IPS-18c (cell line): ENCODE data around the gene MECR.

Experiments used
- H3K4me3 ChIP-seq: 2 replicates; pipeline ENCODE4 v1.7.0; 2013; ENCODE audit warnings: low read depth, mild to moderate bottlenecking, low read length, moderate library complexity; ENCODE audit not compliant: insufficient read depth
- H3K9me3 ChIP-seq: one replicate; pipeline ENCODE4 v1.6.1; 2013; ENCODE audit warnings: mild to moderate bottlenecking, low read length, moderate library complexity; ENCODE audit not compliant: control insufficient read depth, insufficient read depth

Gene MECR

GRCh38 chr1:29230553-29231378 lies at the start of gene MECR:
TSS of gene MECR (minus strand) at chr1:29230934. CDS start at chr1:29230906, 28 bp downstream.
- H3K9me3 ChIP-seq = no peaks in the 10 kb centered on the region
- peak within 1 kb of the TSS; percentile 90 for H3K4me3 ChIP-seq

GRCh38 chr1:29279951-29280391 lies 49.2 kb upstream of the MECR start:
- Histone ChIP-seq H3K9me3 (no peaks in the 10 kb centered on the region), H3K4me3 (no peak overlapping the region)

- Histone ChIP-seq H3K4me3 (no peak overlapping the region), H3K9me3 (no peaks in the 10 kb centered on the region)
Observed at GRCh38 chr1:29279406-29279805, 48.7 kb upstream of the MECR start.

GRCh38 chr1:29278124-29278523 lies 47.4 kb upstream of the MECR start:
- H3K9me3 ChIP-seq = no peaks in the 10 kb centered on the region
- no peak overlapping the region for H3K4me3 ChIP-seq

GRCh38 chr1:29275435-29275834 lies 44.7 kb upstream of the MECR start:
- H3K9me3 ChIP-seq = no peaks in the 10 kb centered on the region

GRCh38 chr1:29272147-29272907 lies 41.6 kb upstream of the MECR start:
- Histone ChIP-seq H3K4me3 (no peak overlapping the region), H3K9me3 (no peaks in the 10 kb centered on the region)

More at GRCh38 chr1:29275435-29275834, 44.7 kb upstream of the MECR start:
- H3K4me3 ChIP-seq = no peak overlapping the region

GRCh38 chr1:29271724-29272123 lies 41.0 kb upstream of the MECR start:
- H3K9me3 ChIP-seq = no peaks in the 10 kb centered on the region
- H3K4me3 ChIP-seq = no peak overlapping the region

GRCh38 chr1:29270929-29271521 lies 40.3 kb upstream of the MECR start:
- H3K9me3 ChIP-seq = no peaks in the 10 kb centered on the region
- no peak overlapping the region for H3K4me3 ChIP-seq

GRCh38 chr1:29269382-29269781 lies 38.6 kb upstream of the MECR start:
- Histone ChIP-seq H3K4me3 (no peak overlapping the region), H3K9me3 (no peaks in the 10 kb centered on the region)

- H3K4me3 ChIP-seq = no peak overlapping the region
- no peaks in the 10 kb centered on the region for H3K9me3 ChIP-seq
Observed at GRCh38 chr1:29267321-29268070, 36.8 kb upstream of the MECR start.

- H3K9me3 ChIP-seq = no peaks in the 10 kb centered on the region
- no peak overlapping the region for H3K4me3 ChIP-seq
Observed at GRCh38 chr1:29266912-29267311, 36.2 kb upstream of the MECR start.

- no peaks in the 10 kb centered on the region for H3K9me3 ChIP-seq
Observed at GRCh38 chr1:29264773-29265389, 34.1 kb upstream of the MECR start.

GRCh38 chr1:29260531-29260930 lies 29.8 kb upstream of the MECR start:
- peak overlapping the region; percentile 51 for H3K4me3 ChIP-seq

More at GRCh38 chr1:29264773-29265389, 34.1 kb upstream of the MECR start:
- no peak overlapping the region for H3K4me3 ChIP-seq

GRCh38 chr1:29259802-29260441 lies 29.2 kb upstream of the MECR start:
- Histone ChIP-seq H3K4me3 (peak overlapping the region; percentile 56), H3K9me3 (no peaks in the 10 kb centered on the region)

More at GRCh38 chr1:29260531-29260930, 29.8 kb upstream of the MECR start:
- no peaks in the 10 kb centered on the region for H3K9me3 ChIP-seq

GRCh38 chr1:29258976-29259801 lies 28.5 kb upstream of the MECR start:
- Histone ChIP-seq H3K9me3 (no peaks in the 10 kb centered on the region), H3K4me3 (peak overlapping the region; percentile 56)
